Neural progenitor cell (in vitro differentiated cells): ENCODE results near the gene SLC16A12. TPM values are rescaled to one million over a fixed set of nuclear protein-coding genes. Genes with fewer than 3 reads are reported as not detected.

Source experiments
- DNase-seq: peaks from one replicate; pipeline ENCODE4 v3.0.0-alpha.2; 2016; ENCODE audit warnings: low spot score
- H2AFZ ChIP-seq: fragments of 200-600 bp; sonication (generic); replicated peaks from 2 replicates; pipeline ENCODE4 v1.6.1; 2016; ENCODE audit warnings: antibody characterized with exemption
- H3F3A ChIP-seq: fragments of 200-600 bp; sonication (generic); 2 replicates; pipeline ENCODE4 v1.6.1; 2016; ENCODE audit warnings: antibody characterized with exemption, low read depth
- H3K27ac ChIP-seq: fragments of 200-600 bp; sonication (generic); 2 replicates; pipeline ENCODE4 v1.5.1; 2016; ENCODE audit warnings: mild to moderate bottlenecking
- H3K27me3 ChIP-seq: fragments of 200-600 bp; sonication (generic); 2 replicates; pipeline ENCODE4 v1.6.1; 2016; ENCODE audit warnings: mild to moderate bottlenecking, moderate library complexity
- H3K36me3 ChIP-seq: fragments of 200-600 bp; sonication (generic); 2 replicates; pipeline ENCODE4 v1.5.1; 2016
- H3K4me1 ChIP-seq: fragments of 200-600 bp; sonication (generic); 2 replicates; pipeline ENCODE4 v1.6.1; 2016; ENCODE audit warnings: mixed run types
- H3K4me2 ChIP-seq: fragments of 200-600 bp; sonication (generic); 2 replicates; pipeline ENCODE4 v1.6.1; 2016
- H3K4me3 ChIP-seq: fragments of 200-600 bp; sonication (generic); 2 replicates; pipeline ENCODE4 v1.5.1; 2016
- H3K79me2 ChIP-seq: fragments of 200-600 bp; sonication (generic); 2 replicates; pipeline ENCODE4 v1.6.1; 2016; ENCODE audit warnings: low read depth
- H3K9ac ChIP-seq: fragments of 200-600 bp; sonication (generic); 2 replicates; pipeline ENCODE4 v1.6.1; 2016
- H3K9me3 ChIP-seq: fragments of 200-600 bp; sonication (generic); 2 replicates; pipeline ENCODE4 v1.5.1; 2016; ENCODE audit warnings: low read depth
- H4K20me1 ChIP-seq: fragments of 200-600 bp; sonication (generic); 2 replicates; pipeline ENCODE4 v1.6.1; 2016; ENCODE audit warnings: low read depth
- H3K27ac Mint-ChIP-seq: 3 replicates; pipeline ENCODE4 v1.8.0; 2021; ENCODE audit warnings: mixed read lengths
- H3K27me3 Mint-ChIP-seq: 2 replicates; pipeline ENCODE4 v1.8.0; 2022; ENCODE audit warnings: low read depth, mild to moderate bottlenecking, inconsistent platforms, moderate library complexity, mixed read lengths; ENCODE audit not compliant: insufficient read depth
- H3K36me3 Mint-ChIP-seq: 3 replicates; pipeline ENCODE4 v1.8.0; 2021; ENCODE audit warnings: mixed read lengths
- H3K4me1 Mint-ChIP-seq: 3 replicates; pipeline ENCODE4 v1.8.0; 2021; ENCODE audit warnings: mixed read lengths
- H3K4me3 Mint-ChIP-seq: 3 replicates; pipeline ENCODE4 v1.8.0; 2021; ENCODE audit warnings: mild to moderate bottlenecking, moderate library complexity, mixed read lengths
- H3K9me3 Mint-ChIP-seq: 3 replicates; pipeline ENCODE4 v1.8.0; 2020; ENCODE audit warnings: mixed read lengths
- CTCF ChIP-seq: fragments of 200-600 bp; sonication (generic); IDR thresholded peaks from 2 replicates; pipeline ENCODE4 v1.5.1; 2017; ENCODE audit warnings: antibody characterized with exemption, mild to moderate bottlenecking
- EZH2 ChIP-seq: fragments of 200-600 bp; sonication (generic); IDR thresholded peaks from 2 replicates; pipeline ENCODE4 v1.6.1; 2017; ENCODE audit warnings: antibody characterized with exemption, mild to moderate bottlenecking, moderate library complexity
- EZH2phosphoT487 ChIP-seq: fragments of 200-600 bp; sonication (generic); IDR thresholded peaks from 2 replicates; pipeline ENCODE4 v1.6.1; 2017; ENCODE audit warnings: antibody characterized with exemption
- total RNA-seq: library from RNA; depleted of rRNA; stranded (reverse); fragments of >200 nt; gene quantifications from 2 replicates; pipeline ENCODE4 v1.2.3, GENCODE V29; 2015; ENCODE audit warnings: low replicate concordance

Gene SLC16A12
- total RNA-seq, 1 donor from 2014 or later: not detected

- no peak for DNase-seq
These were observed 19.0 kb upstream of the SLC16A12 start for GRCh38 chr10:89554433-89554832.

GRCh38 chr10:89553064-89553734 lies 17.8 kb upstream of the SLC16A12 start:
- Histone ChIP-seq H3K4me2 (no peak overlapping the region), H3K4me1 (no peaks in the 10 kb centered on the region), H3K79me2 (no peaks in the 10 kb centered on the region), H3K27me3 (no peaks in the 10 kb centered on the region), H3F3A (no peaks in the 10 kb centered on the region), H4K20me1 (no peaks in the 10 kb centered on the region), H3K4me3 (no peak overlapping the region), H2AFZ (no peak overlapping the region), H3K36me3 (no peaks in the 10 kb centered on the region), H3K27ac (no peak overlapping the region), H3K9me3 (no peaks in the 10 kb centered on the region), H3K9ac (no peak overlapping the region)
- Mint-ChIP-seq H3K4me3 (no peak overlapping the region), H3K9me3 (peaks cover 2% of the 10 kb centered on the region), H3K36me3 (no peaks in the 10 kb centered on the region), H3K27ac (no peak overlapping the region), H3K4me1 (no peaks in the 10 kb centered on the region), H3K27me3 (peaks cover 4% of the 10 kb centered on the region)
- TF ChIP-seq CTCF: no peak
- no peak for TF ChIP-seq EZH2phosphoT487
- no peak for TF ChIP-seq EZH2
- DNase-seq: no peak

More at GRCh38 chr10:89554433-89554832, 19.0 kb upstream of the SLC16A12 start:
- Mint-ChIP-seq H3K4me1 (no peaks in the 10 kb centered on the region), H3K27ac (no peak overlapping the region), H3K4me3 (no peak overlapping the region), H3K27me3 (peaks cover 9% of the 10 kb centered on the region), H3K36me3 (no peaks in the 10 kb centered on the region), H3K9me3 (peaks cover 2% of the 10 kb centered on the region)
- TF ChIP-seq EZH2: no peak
- no peak for TF ChIP-seq CTCF
- TF ChIP-seq EZH2phosphoT487: no peak
- no peak overlapping the region for H3K27ac ChIP-seq
- no peaks in the 10 kb centered on the region for H3K27me3 ChIP-seq
- no peaks in the 10 kb centered on the region for H3K79me2 ChIP-seq
- H2AFZ ChIP-seq: no peak overlapping the region
- H3K36me3 ChIP-seq: no peaks in the 10 kb centered on the region
- H4K20me1 ChIP-seq: no peaks in the 10 kb centered on the region
- no peak overlapping the region for H3K9ac ChIP-seq
- H3F3A ChIP-seq: no peaks in the 10 kb centered on the region
- no peak overlapping the region for H3K4me3 ChIP-seq
- H3K4me2 ChIP-seq: no peak overlapping the region
- H3K9me3 ChIP-seq: no peaks in the 10 kb centered on the region
- no peaks in the 10 kb centered on the region for H3K4me1 ChIP-seq

GRCh38 chr10:89552213-89552612 lies 16.8 kb upstream of the SLC16A12 start:
- H3K27me3 Mint-ChIP-seq: peaks cover 4% of the 10 kb centered on the region
- H3K9ac ChIP-seq: no peak overlapping the region
- no peaks in the 10 kb centered on the region for H3K36me3 ChIP-seq
- no peaks in the 10 kb centered on the region for H3K4me1 Mint-ChIP-seq
- peaks cover 2% of the 10 kb centered on the region for H3K9me3 Mint-ChIP-seq
- TF ChIP-seq CTCF: no peak
- TF ChIP-seq EZH2phosphoT487: no peak
- TF ChIP-seq EZH2: no peak
- H4K20me1 ChIP-seq: no peaks in the 10 kb centered on the region
- no peak overlapping the region for H2AFZ ChIP-seq
- no peaks in the 10 kb centered on the region for H3F3A ChIP-seq
- H3K79me2 ChIP-seq: no peaks in the 10 kb centered on the region
- no peak overlapping the region for H3K27ac Mint-ChIP-seq
- DNase-seq: no peak
- no peak overlapping the region for H3K27ac ChIP-seq
- H3K27me3 ChIP-seq: no peaks in the 10 kb centered on the region
- no peak overlapping the region for H3K4me3 ChIP-seq
- H3K9me3 ChIP-seq: no peaks in the 10 kb centered on the region
- no peaks in the 10 kb centered on the region for H3K4me1 ChIP-seq
- no peak overlapping the region for H3K4me3 Mint-ChIP-seq
- H3K4me2 ChIP-seq: no peak overlapping the region
- no peaks in the 10 kb centered on the region for H3K36me3 Mint-ChIP-seq
